ENCODE measurements around the gene IL7R. TPM values are rescaled to one million over a fixed set of nuclear protein-coding genes. Genes with fewer than 3 reads are reported as not detected.

IL7R gene
- total and polyA plus RNA-seq, 2 of the 4 experiments (the other 2 are of a cell fraction), result 40.7 to 71.7 TPM

DNA sequence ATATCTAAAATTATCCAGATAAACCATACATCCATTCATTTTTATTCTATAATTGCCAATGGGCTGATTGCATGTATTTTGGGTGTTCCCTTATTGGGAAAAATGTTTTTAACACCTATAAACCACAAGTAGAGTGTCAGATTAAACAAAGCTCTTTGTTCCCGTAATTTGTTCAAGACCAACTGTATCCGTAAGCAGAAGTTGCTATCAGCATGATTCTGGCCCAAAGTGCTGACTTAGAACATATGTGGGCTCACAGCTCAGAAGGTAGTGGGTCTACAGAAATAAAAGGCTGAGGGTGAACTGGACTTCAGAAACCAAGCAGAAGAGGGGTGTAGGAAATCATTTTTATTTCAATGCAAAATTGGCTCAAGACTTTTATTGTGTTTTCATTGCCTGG, 23.5 kb upstream of the IL7R start:
- no peak overlapping the region for H3K18ac ChIP-seq (ENCODE audit: low read depth, low read length)
- H3K4me2 ChIP-seq (ENCODE audit: low read depth, low read length), result no peak overlapping the region
- H3K9me3 ChIP-seq (ENCODE audit: control insufficient read depth, insufficient read depth, low read length), result no peaks in the 10 kb centered on the region
- H2AK9ac ChIP-seq (replicated peaks; ENCODE audit: low read depth, low read length, poor library complexity), result no peak overlapping the region
- no peak overlapping the region for H3K56ac ChIP-seq (ENCODE audit: extremely low read depth, insufficient read depth, low read length)
- no peaks in the 10 kb centered on the region for H3K79me1 ChIP-seq (ENCODE audit: low read depth in 1 of 2, low read length in 2 of 2)
- no peak overlapping the region for H2AK5ac ChIP-seq (ENCODE audit: low read depth, low read length)
- no peak overlapping the region for H2BK20ac ChIP-seq (ENCODE audit: low read depth, low read length)
- no peak overlapping the region for H2AFZ ChIP-seq (replicated peaks; ENCODE audit: low read length, poor library complexity)
- no peak overlapping the region for H4K8ac ChIP-seq (ENCODE audit: low read depth in 2 of 2, low read length in 2 of 2)
- H4K20me1 ChIP-seq (ENCODE audit: insufficient read depth, low read length), result no peaks in the 10 kb centered on the region
- H3K4ac ChIP-seq (ENCODE audit: low read depth, low read length), result no peak overlapping the region
- ChIA-PET CTCF (no interaction called here), POLR2A (ENCODE audit: unreplicated experiment) (no interaction called here)
- H3K9ac ChIP-seq (ENCODE audit: low read depth, low read length), result no peak overlapping the region
- H2BK15ac ChIP-seq (ENCODE audit: low read depth, low read length), result no peak overlapping the region
- no peaks in the 10 kb centered on the region for H3K4me1 ChIP-seq (ENCODE audit: control insufficient read depth, insufficient read depth, low read length)
- ATAC-seq (ENCODE audit: low read depth) (no peak), DNase-seq (no peak)
- H3K9me1 ChIP-seq (ENCODE audit: insufficient read depth, low read length), result no peaks in the 10 kb centered on the region
- no peak overlapping the region for H2BK120ac ChIP-seq (ENCODE audit: low read depth, low read length)
- no peak overlapping the region for H3K23ac ChIP-seq (ENCODE audit: low read depth, low read length)
- TF ChIP-seq RFX5 (IDR thresholded peaks at IDR 0.05; ENCODE audit: low read depth, low read length) (no peak), CHD1 (IDR thresholded peaks at IDR 0.05; ENCODE audit: low read depth, low read length) (no peak), MXI1 (IDR thresholded peaks at IDR 0.05; ENCODE audit: borderline replicate concordance, low read depth, low read length) (no peak), BHLHE40 (IDR thresholded peaks at IDR 0.05; ENCODE audit: low read depth, low read length) (no peak), RAD21 (IDR thresholded peaks at IDR 0.05; ENCODE audit: low read length) (no peak)
- TF ChIP-seq, protein P1, sequence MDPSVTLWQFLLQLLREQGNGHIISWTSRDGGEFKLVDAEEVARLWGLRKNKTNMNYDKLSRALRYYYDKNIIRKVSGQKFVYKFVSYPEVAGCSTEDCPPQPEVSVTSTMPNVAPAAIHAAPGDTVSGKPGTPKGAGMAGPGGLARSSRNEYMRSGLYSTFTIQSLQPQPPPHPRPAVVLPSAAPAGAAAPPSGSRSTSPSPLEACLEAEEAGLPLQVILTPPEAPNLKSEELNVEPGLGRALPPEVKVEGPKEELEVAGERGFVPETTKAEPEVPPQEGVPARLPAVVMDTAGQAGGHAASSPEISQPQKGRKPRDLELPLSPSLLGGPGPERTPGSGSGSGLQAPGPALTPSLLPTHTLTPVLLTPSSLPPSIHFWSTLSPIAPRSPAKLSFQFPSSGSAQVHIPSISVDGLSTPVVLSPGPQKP (IDR thresholded peaks at IDR 0.05; ENCODE audit: borderline replicate concordance, low read depth, low read length), result no peak
- no peak overlapping the region for H3K4me3 ChIP-seq (ENCODE audit: insufficient read depth, low read depth, low read length)
- in situ Hi-C loops (cut with MboI; ENCODE audit: low sequenced_read_pairs), result no loop called here
- no peak overlapping the region for H2BK5ac ChIP-seq (ENCODE audit: low read depth, low read length, poor library complexity, severe bottlenecking)
- H4K91ac ChIP-seq (ENCODE audit: insufficient read depth, low read depth, low read length), result no peak overlapping the region
- no peak overlapping the region for H3K14ac ChIP-seq (replicated peaks; ENCODE audit: low read depth, low read length)
- H3K27me3 ChIP-seq (ENCODE audit: control insufficient read depth, insufficient read depth, low read length), result no peaks in the 10 kb centered on the region
- H4K5ac ChIP-seq (ENCODE audit: low read depth, low read length), result no peak overlapping the region
- no TSS peak for BruUV-seq (replicated peaks)
- WGBS, 2 experiments (ENCODE audit: extremely low coverage in 2 of 2, insufficient read length in 1 of 2), result no CpG with 5 or more reads among the region's 2 CpGs
- intact Hi-C loops (cut with micrococcal nuclease), result no loop called here
- no peak overlapping the region for H3K27ac ChIP-seq (ENCODE audit: insufficient read depth, low read length)
- H3K36me3 ChIP-seq (ENCODE audit: control insufficient read depth, insufficient read depth, low read length), result no peaks in the 10 kb centered on the region
- dilution Hi-C loops (cut with HindIII; ENCODE audit: low sequenced_read_pairs, unreplicated experiment), result no loop called here
